Measurements from ENCODE around the gene TLR5. TPM values are rescaled to one million over a fixed set of nuclear protein-coding genes. Genes with fewer than 3 reads are reported as not detected.

Gene TLR5
- total and polyA plus RNA-seq, 12 donors, result 0.45 to 5.0 (median 1.5) TPM

- WGBS, 2 donors, result 67 to 69% methylated on average over 16 of the region's 16 CpGs
- H3K4me3 ChIP-seq, result no peak overlapping the region
- no peaks in the 10 kb centered on the region for H3K27me3 ChIP-seq
- H3K9me3 ChIP-seq, result no peaks in the 10 kb centered on the region
- peaks cover 16 to 64% (median 41%) of the 10 kb centered on the region in 9 donors for H3K4me1 ChIP-seq
- intact Hi-C loops (cut with DNase I), result loop anchor here in 5 of 10 donors (5.0 to 10.0 kb wide), 6 partner anchors 45 to 153 kb away; no protein-coding TSS in a partner anchor
- peak; percentile 16 to 50 (median 39) for ATAC-seq
- peak in 8 of 9 donors; percentile 17 to 62 (median 35) for TF ChIP-seq CTCF (IDR thresholded peaks at IDR 0.05)
- H3K27ac ChIP-seq, result peak overlapping the region in 9 of 10 donors; percentile 26 to 83 (median 69)
- DNase-seq, result peak; percentile 50 to 70
- no peaks in the 10 kb centered on the region for H3K36me3 ChIP-seq
Observed at GRCh38 chr1:223077247-223077833, 65.7 kb downstream of the TLR5 start.

- no peaks in the 10 kb centered on the region for H3K36me3 ChIP-seq
- ATAC-seq, result peak in 5 of 8 donors; percentile 20 to 64 (median 35)
- intact Hi-C loops (cut with DNase I), result loop anchor here in 5 of 10 donors (5.0 to 10.0 kb wide), 6 partner anchors 44 to 152 kb away; no protein-coding TSS in a partner anchor
- WGBS, 2 donors, result 17 to 30% methylated on average over 6 of the region's 6 CpGs
- peak overlapping the region in 7 of 10 donors; percentile 34 to 83 (median 71) for H3K27ac ChIP-seq
- no peaks in the 10 kb centered on the region for H3K9me3 ChIP-seq
- no peaks in the 10 kb centered on the region for H3K27me3 ChIP-seq
- peaks cover 16 to 60% (median 41%) of the 10 kb centered on the region in 9 donors for H3K4me1 ChIP-seq
- no peak for TF ChIP-seq CTCF (IDR thresholded peaks at IDR 0.05)
- DNase-seq, result peak; percentile 30 to 58
- no peak overlapping the region for H3K4me3 ChIP-seq
Observed at GRCh38 chr1:223076362-223076761, 66.7 kb downstream of the TLR5 start.

GRCh38 chr1:223075834-223076233, 67.2 kb downstream of the TLR5 start:
- H3K27me3 ChIP-seq, result no peaks in the 10 kb centered on the region
- peak overlapping the region in 6 of 10 donors; percentile 49 to 83 (median 72) for H3K27ac ChIP-seq
- H3K4me1 ChIP-seq, result peaks cover 16 to 60% (median 38%) of the 10 kb centered on the region in 9 donors
- no peaks in the 10 kb centered on the region for H3K36me3 ChIP-seq
- H3K4me3 ChIP-seq, result no peak overlapping the region
- no peak for ATAC-seq
- H3K9me3 ChIP-seq, result no peaks in the 10 kb centered on the region
- intact Hi-C loops (cut with DNase I), result loop anchor here in 5 of 10 donors (5.0 to 10.0 kb wide), 6 partner anchors 44 to 151 kb away; no protein-coding TSS in a partner anchor
- WGBS, 2 donors, result 54 to 55% methylated on average over 3 of the region's 3 CpGs
- no peak for TF ChIP-seq CTCF (IDR thresholded peaks at IDR 0.05)
- DNase-seq, result no peak

- TF ChIP-seq CTCF (IDR thresholded peaks at IDR 0.05), result no peak
- WGBS, 2 donors, result 37 to 44% methylated on average over 10 of the region's 10 CpGs
- peak overlapping the region in 1 of 10 donors; percentile 29 for H3K4me3 ChIP-seq
- ATAC-seq (peak; percentile 55 to 68 (median 60)), DNase-seq (peak in 1 of 2 donors; percentile 45)
- H3K4me1 ChIP-seq, result peaks cover 16 to 58% (median 38%) of the 10 kb centered on the region in 9 donors
- no peaks in the 10 kb centered on the region for H3K9me3 ChIP-seq
- no peaks in the 10 kb centered on the region for H3K27me3 ChIP-seq
- no peaks in the 10 kb centered on the region for H3K36me3 ChIP-seq
- H3K27ac ChIP-seq, result peak overlapping the region in 8 of 10 donors; percentile 7 to 83 (median 63)
- intact Hi-C loops (cut with DNase I), result loop anchor here in 6 of 10 donors (5.0 to 10.0 kb wide), 6 partner anchors 42 to 150 kb away; no protein-coding TSS in a partner anchor
Observed at GRCh38 chr1:223074445-223075300, 68.4 kb downstream of the TLR5 start.

Measured in heart right ventricle (tissue), 16 donors.